ENCODE results near the gene FBXO47. TPM values are rescaled to one million over a fixed set of nuclear protein-coding genes. Genes with fewer than 3 reads are reported as not detected.
A peak's percentile ranks its signal among the peaks of the same experiment; 100 is the strongest.

FBXO47 gene
- total RNA-seq, 2 donors from 2014 or later: not detected

- no peak for DNase-seq (ENCODE audit: low spot score)
- Histone ChIP-seq H3K4me1 (peaks cover 0 to 84% of the 10 kb centered on the region in 2 donors), H3K36me3 (peaks cover 38% of the 10 kb centered on the region), H3K27me3 (no peaks in the 10 kb centered on the region), H3K4me3 (no peak overlapping the region), H3K9me3 (no peaks in the 10 kb centered on the region), H3K27ac (peak overlapping the region; percentile 68 to 75)
- no peak for TF ChIP-seq CTCF (IDR thresholded peaks at IDR 0.05)
Measured at GRCh38 chr17:38896346-38896954, 70.8 kb downstream of the FBXO47 start.

GRCh38 chr17:38894276-38894675 lies 72.9 kb downstream of the FBXO47 start:
- Histone ChIP-seq H3K4me1 (peaks cover 0 to 64% of the 10 kb centered on the region in 2 donors), H3K36me3 (peaks cover 56% of the 10 kb centered on the region), H3K4me3 (no peak overlapping the region), H3K27me3 (no peaks in the 10 kb centered on the region), H3K27ac (peak overlapping the region; percentile 61 to 65), H3K9me3 (no peaks in the 10 kb centered on the region)
- TF ChIP-seq CTCF (IDR thresholded peaks at IDR 0.05): no peak
- DNase-seq (ENCODE audit: low spot score): no peak

GRCh38 chr17:38893607-38894006 lies 73.6 kb downstream of the FBXO47 start:
- TF ChIP-seq CTCF (IDR thresholded peaks at IDR 0.05): no peak
- Histone ChIP-seq H3K27me3 (no peaks in the 10 kb centered on the region), H3K27ac (peak overlapping the region; percentile 61 to 65), H3K9me3 (no peaks in the 10 kb centered on the region), H3K4me1 (peaks cover 0 to 58% of the 10 kb centered on the region in 2 donors), H3K4me3 (no peak overlapping the region), H3K36me3 (peaks cover 50% of the 10 kb centered on the region)
- no peak for DNase-seq (ENCODE audit: low spot score)

GRCh38 chr17:38893113-38893512 lies 74.1 kb downstream of the FBXO47 start:
- H3K9me3 ChIP-seq: no peaks in the 10 kb centered on the region
- no peak overlapping the region for H3K4me3 ChIP-seq
- H3K36me3 ChIP-seq: peaks cover 45% of the 10 kb centered on the region
- no peak for TF ChIP-seq CTCF (IDR thresholded peaks at IDR 0.05)
- DNase-seq (ENCODE audit: low spot score): no peak
- H3K27me3 ChIP-seq: no peaks in the 10 kb centered on the region
- peaks cover 0 to 53% of the 10 kb centered on the region in 2 donors for H3K4me1 ChIP-seq
- H3K27ac ChIP-seq: peak overlapping the region; percentile 61 to 65

- no peak overlapping the region for H3K27ac ChIP-seq
- no peak for DNase-seq (ENCODE audit: low spot score)
- no peak overlapping the region for H3K4me3 ChIP-seq
- H3K36me3 ChIP-seq: peaks cover 49% of the 10 kb centered on the region
- TF ChIP-seq CTCF (IDR thresholded peaks at IDR 0.05): no peak
- no peaks in the 10 kb centered on the region for H3K9me3 ChIP-seq
- H3K4me1 ChIP-seq: peaks cover 0 to 48% of the 10 kb centered on the region in 2 donors
- H3K27me3 ChIP-seq: no peaks in the 10 kb centered on the region
Measured at GRCh38 chr17:38892620-38893019, 74.6 kb downstream of the FBXO47 start.

- Histone ChIP-seq H3K36me3 (peaks cover 54% of the 10 kb centered on the region), H3K9me3 (no peaks in the 10 kb centered on the region), H3K27me3 (no peaks in the 10 kb centered on the region), H3K27ac (no peak overlapping the region), H3K4me1 (peaks cover 0 to 45% of the 10 kb centered on the region in 2 donors), H3K4me3 (no peak overlapping the region)
- TF ChIP-seq CTCF (IDR thresholded peaks at IDR 0.05): no peak
- no peak for DNase-seq (ENCODE audit: low spot score)
Measured at GRCh38 chr17:38892083-38892482, 75.1 kb downstream of the FBXO47 start.
